ENCODE data around the gene SVBP. TPM values are rescaled to one million over a fixed set of nuclear protein-coding genes. Genes with fewer than 3 reads are reported as not detected.

The SVBP gene
- total RNA-seq, 1 experiment from 2014 or later: 41.3 TPM

- no peak overlapping the region for H3K23ac ChIP-seq (ENCODE audit: insufficient read length, low read depth, low read length)
- no peak overlapping the region for H2AFZ ChIP-seq (ENCODE audit: low read length)
- H3K9me3 ChIP-seq (ENCODE audit: control insufficient read depth, low read depth, low read length): no peaks in the 10 kb centered on the region
- no peak overlapping the region for H4K5ac ChIP-seq (ENCODE audit: insufficient read length, low read depth, low read length)
- H3K79me2 ChIP-seq (ENCODE audit: insufficient read depth, low read length): no peaks in the 10 kb centered on the region; the same call in 1 of the 2 replicates
- H3K4me3 Mint-ChIP-seq: no peak overlapping the region
- no peak overlapping the region for H2AK5ac ChIP-seq (ENCODE audit: insufficient read length, low read length)
- H3K18ac ChIP-seq (ENCODE audit: insufficient read length, low read depth, low read length): no peak overlapping the region
- peaks cover 4% of the 10 kb centered on the region for H3K79me1 ChIP-seq (ENCODE audit: insufficient read depth, low read depth, low read length, poor library complexity, severe bottlenecking)
- no peak overlapping the region for H3K27ac ChIP-seq (ENCODE audit: insufficient read length, low read depth, low read length)
- no peak for DNase-seq
- H3K36me3 Mint-ChIP-seq (ENCODE audit: insufficient read depth in 1 of 3, low read depth in 3 of 3): peaks cover 39 to 42% (median 41%) of the 10 kb centered on the region in 3 experiments
- H3K27me3 ChIP-seq (ENCODE audit: insufficient read depth, low read length): no peaks in the 10 kb centered on the region
- WGBS (ENCODE audit: extremely low coverage, insufficient read length, low lambda C conversion rate): no CpG with 5 or more reads among the region's 15 CpGs
- H3T11ph ChIP-seq (ENCODE audit: low read length): no peak overlapping the region
- H3K4me1 ChIP-seq (ENCODE audit: insufficient read depth, low read length): peaks cover 2% of the 10 kb centered on the region; the same call in 1 of the 2 replicates
- no peak overlapping the region for H2BK12ac ChIP-seq (ENCODE audit: insufficient read length, low read depth, low read length)
- no peak overlapping the region for H2BK120ac ChIP-seq (ENCODE audit: low read depth, low read length, poor library complexity, severe bottlenecking)
- no peak for TF ChIP-seq CTCF (conservative IDR thresholded peaks at IDR 0.05)
- H3K4me1 Mint-ChIP-seq: peaks cover 16 to 17% of the 10 kb centered on the region in 2 experiments
- H3K27me3 Mint-ChIP-seq (ENCODE audit: low read depth): no peaks in the 10 kb centered on the region; the same call in 1 of the 2 replicates
- H3K9me3 Mint-ChIP-seq: peaks cover 7 to 8% of the 10 kb centered on the region in 2 experiments; a peak in 4 of 5 replicates
- no peak overlapping the region for H3K4me2 ChIP-seq (ENCODE audit: insufficient read depth, insufficient read length, low read length)
- H3K56ac ChIP-seq (ENCODE audit: insufficient read length, low read depth, low read length): no peak overlapping the region
- H3K14ac ChIP-seq (ENCODE audit: insufficient read depth, low read length): no peak overlapping the region
- H4K20me1 ChIP-seq (ENCODE audit: control insufficient read depth, insufficient read depth, insufficient read length): no peaks in the 10 kb centered on the region
- H2BK15ac ChIP-seq (ENCODE audit: low read depth, low read length): no peak overlapping the region
- no peak overlapping the region for H2BK5ac ChIP-seq (ENCODE audit: insufficient read length, low read length)
- peaks cover 6% of the 10 kb centered on the region for H3K23me2 ChIP-seq (ENCODE audit: insufficient read length, low read depth, low read length, poor library complexity, severe bottlenecking)
- H2BK20ac ChIP-seq (ENCODE audit: low read depth, low read length, poor library complexity, severe bottlenecking): no peak overlapping the region
- H4K91ac ChIP-seq (ENCODE audit: insufficient read length, low read depth, low read length): no peak overlapping the region
- no peak overlapping the region for H4K8ac ChIP-seq (replicated peaks; ENCODE audit: insufficient read length, low read depth, low read length)
- H3K9ac ChIP-seq (ENCODE audit: extremely low read depth, insufficient read length, low read length): no peak overlapping the region
- H3K4ac ChIP-seq (ENCODE audit: low read depth, low read length): no peak overlapping the region
- no peak overlapping the region for H3K27ac Mint-ChIP-seq
These were observed 34.2 kb upstream of the SVBP start for GRCh38 chr1:42851420-42851819.
